HEK293 (cell line): ENCODE results near the gene CRTC1.

Experiments
- GFI1B ChIP-seq: fragments of 450-650 bp; formaldehyde crosslinking; IDR thresholded peaks from 2 replicates; pipeline ENCODE4 v1.5.1; 2016; ENCODE audit warnings: missing biosample characterization, missing genetic modification characterization
- IKZF3 ChIP-seq: fragments of 450-650 bp; IDR thresholded peaks from 2 replicates; pipeline ENCODE4 v1.5.0; 2018; ENCODE audit warnings: missing biosample characterization, mild to moderate bottlenecking, missing genetic modification characterization, moderate library complexity
- OSR2 ChIP-seq: fragments of 450-650 bp; formaldehyde crosslinking; IDR thresholded peaks from 2 replicates; pipeline ENCODE4 v1.5.1; 2016; ENCODE audit warnings: missing biosample characterization, missing genetic modification characterization
- PRDM4 ChIP-seq: fragments of 450-650 bp; formaldehyde crosslinking; IDR thresholded peaks from 2 replicates; pipeline ENCODE4 v1.5.1; 2017; ENCODE audit warnings: missing biosample characterization, missing genetic modification characterization
- PRDM6 ChIP-seq: fragments of 450-650 bp; formaldehyde crosslinking; IDR thresholded peaks from 2 replicates; pipeline ENCODE4 v1.5.1; 2017; ENCODE audit warnings: missing biosample characterization, missing genetic modification characterization
- SP2 ChIP-seq: fragments of 450-650 bp; formaldehyde crosslinking; IDR thresholded peaks from 2 replicates; pipeline ENCODE4 v1.5.1; 2016; ENCODE audit warnings: missing biosample characterization, missing genetic modification characterization
- ZBTB10 ChIP-seq: fragments of 450-650 bp; formaldehyde crosslinking; IDR thresholded peaks from 2 replicates; pipeline ENCODE4 v1.5.1; 2016; ENCODE audit warnings: missing biosample characterization, missing genetic modification characterization
- ZNF10 ChIP-seq: fragments of 450-650 bp; formaldehyde crosslinking; IDR thresholded peaks from 2 replicates; pipeline ENCODE4 v1.5.1; 2017; ENCODE audit warnings: missing biosample characterization, missing genetic modification characterization
- ZNF274 ChIP-seq, 2 experiments: fragments of 200-500 bp in 1 of 2; fragments of 450-650 bp in 1 of 2; sonication (Bioruptor generic) in 1 of 2; formaldehyde crosslinking in 1 of 2; IDR thresholded peaks; 2 replicates each; pipeline versions ENCODE4 v1.5.1 to v1.6.1; 2014 to 2016; ENCODE audit warnings: borderline replicate concordance in 1 of 2, inconsistent platforms in 1 of 2, low read length in 1 of 2, missing biosample characterization in 1 of 2, missing genetic modification characterization in 1 of 2
- ZNF280D ChIP-seq: fragments of 450-650 bp; formaldehyde crosslinking; IDR thresholded peaks from 2 replicates; pipeline ENCODE4 v1.5.1; 2016; ENCODE audit warnings: missing biosample characterization, missing genetic modification characterization
- ZNF366 ChIP-seq: fragments of 450-650 bp; formaldehyde crosslinking; conservative IDR thresholded peaks from 2 replicates; pipeline ENCODE4 v1.5.1; 2016; ENCODE audit warnings: missing biosample characterization, missing genetic modification characterization
- ZNF398 ChIP-seq: fragments of 450-650 bp; formaldehyde crosslinking; IDR thresholded peaks from 2 replicates; pipeline ENCODE4 v1.5.1; 2017; ENCODE audit warnings: missing biosample characterization, missing genetic modification characterization
- ZNF404 ChIP-seq: fragments of 450-650 bp; formaldehyde crosslinking; IDR thresholded peaks from 2 replicates; pipeline ENCODE4 v1.5.1; 2017; ENCODE audit warnings: missing biosample characterization, missing genetic modification characterization
- ZNF416 ChIP-seq: fragments of 450-650 bp; formaldehyde crosslinking; IDR thresholded peaks from 2 replicates; pipeline ENCODE4 v1.5.1; 2016; ENCODE audit warnings: missing biosample characterization, missing genetic modification characterization
- ZNF426 ChIP-seq: fragments of 450-650 bp; formaldehyde crosslinking; IDR thresholded peaks from 2 replicates; pipeline ENCODE4 v1.5.1; 2017; ENCODE audit warnings: missing biosample characterization, missing genetic modification characterization, mild to moderate bottlenecking, inconsistent platforms, moderate library complexity
- ZNF510 ChIP-seq: fragments of 450-650 bp; formaldehyde crosslinking; IDR thresholded peaks from 2 replicates; pipeline ENCODE4 v1.5.1; 2018; ENCODE audit warnings: mild to moderate bottlenecking, missing genetic modification characterization, missing biosample characterization; ENCODE audit not compliant: insufficient replicate concordance
- ZNF555 ChIP-seq: fragments of 450-650 bp; formaldehyde crosslinking; conservative IDR thresholded peaks from 2 replicates; pipeline ENCODE4 v1.5.1; 2017; ENCODE audit warnings: missing biosample characterization, mild to moderate bottlenecking, missing genetic modification characterization, inconsistent platforms
- ZNF610 ChIP-seq: fragments of 450-650 bp; formaldehyde crosslinking; IDR thresholded peaks from 2 replicates; pipeline ENCODE4 v1.5.1; 2016; ENCODE audit warnings: missing biosample characterization, missing genetic modification characterization, borderline replicate concordance
- ZNF645 ChIP-seq: fragments of 450-650 bp; formaldehyde crosslinking; IDR thresholded peaks from 2 replicates; pipeline ENCODE4; 2016; ENCODE audit warnings: missing biosample characterization, missing genetic modification characterization
- ZNF660 ChIP-seq: fragments of 450-650 bp; IDR thresholded peaks from 2 replicates; pipeline ENCODE4 v1.5.1; 2018; ENCODE audit warnings: missing biosample characterization, mild to moderate bottlenecking, missing genetic modification characterization
- ZNF704 ChIP-seq: fragments of 450-650 bp; formaldehyde crosslinking; IDR thresholded peaks from 2 replicates; pipeline ENCODE4 v1.5.1; 2016; ENCODE audit warnings: missing biosample characterization, missing genetic modification characterization
- ZNF837 ChIP-seq: fragments of 450-650 bp; formaldehyde crosslinking; IDR thresholded peaks from 2 replicates; pipeline ENCODE4 v1.5.1; 2016; ENCODE audit warnings: missing biosample characterization, missing genetic modification characterization

Gene CRTC1

GRCh38 chr19:18789883-18790565, 106.5 kb downstream of the CRTC1 start (continued):
- TF ChIP-seq ZBTB10 (tag by site-specific recombination) (peak; percentile 54; the same call in 1 of the 2 replicates), PRDM4 (tag by site-specific recombination) (no peak), GFI1B (tag by site-specific recombination) (no peak), ZNF398 (tag by site-specific recombination) (peak; percentile 71), ZNF510 (no peak), ZNF404 (no peak), IKZF3 (no peak), PRDM6 (no peak), ZNF610 (tag by site-specific recombination) (no peak), OSR2 (tag by site-specific recombination) (peak; percentile 56; the same call in 1 of the 2 replicates), ZNF416 (tag by site-specific recombination) (no peak), ZNF426 (no peak), ZNF274 (IDR thresholded peaks at IDR 0.05; ENCODE audit: low read length) (no peak), ZNF274 (tag by site-specific recombination; IDR thresholded peaks at IDR 0.05; ENCODE audit: borderline replicate concordance) (no peak), ZNF645 (tag by site-specific recombination) (no peak), ZNF704 (tag by site-specific recombination) (no peak), ZNF280D (tag by site-specific recombination) (no peak), ZNF10 (tag by site-specific recombination) (no peak), ZNF660 (tag by site-specific recombination) (no peak), ZNF837 (tag by site-specific recombination) (no peak), ZNF366 (tag by site-specific recombination) (peak; percentile 62), ZNF555 (tag by site-specific recombination) (no peak), SP2 (tag by site-specific recombination) (peak; percentile 56)
